ENCODE measurements around the gene STEAP4.

GRCh38 chr7:88311675-88312036, 5.0 kb upstream of the STEAP4 start:
- TF ChIP-seq EP300 (IDR thresholded peaks at IDR 0.05) (no peak), CTCF (IDR thresholded peaks at IDR 0.05) (no peak), POLR2A (IDR thresholded peaks at IDR 0.05) (no peak)
